HepG2 (cell line): ENCODE measurements around the gene TEX50. TPM values are rescaled to one million over a fixed set of nuclear protein-coding genes. Genes with fewer than 3 reads are reported as not detected.
A peak's percentile ranks its signal among the peaks of the same experiment; 100 is the strongest.

Experiments used
- ATAC-seq: fragments of 200-7000 bp; cut with Tn5 transposase; 3 replicates; pipeline ENCODE4 v1.9.1; 2020; ENCODE audit warnings: mild to moderate bottlenecking, moderate library complexity
- Bru-seq: library from RNA; stranded (reverse); fragments of 400-500 nt; gene quantifications from one replicate; lab custom pipeline; 2021; lab: Mats Ljungman, UMichigan
- BruChase-seq, 2 experiments: library from RNA; stranded (reverse); fragments of 400-500 nt; gene quantifications; one replicate each; lab custom pipeline; 2021; lab: Mats Ljungman, UMichigan
- BruUV-seq: library from RNA; stranded (reverse); fragments of 400-500 nt; replicated peaks from 2 replicates; lab custom pipeline; 2021; lab: Mats Ljungman, UMichigan
- CTCF ChIA-PET: fragments of 300-600 bp; formaldehyde crosslinking; extraction: SDS; loops from one replicate; lab custom pipeline; 2021; ENCODE audit warnings: low total read pairs, inconsistent platforms, low intra/inter-chr PET ratio; lab: Yijun Ruan, JAX
- POLR2A ChIA-PET: fragments of 350-600 bp; sonication (Branson Sonifier 250); formaldehyde crosslinking; loops from one replicate; lab custom pipeline; 2020; ENCODE audit warnings: antibody characterized with exemption, inconsistent platforms; lab: Yijun Ruan, JAX
- DNase-seq: peaks from one replicate; pipeline ENCODE4 v3.0.0-alpha.2; 2015; ENCODE audit warnings: low spot score
- FAIRE-seq: peaks from 3 replicates; lab custom pipeline; 2011; peaks lifted over from hg19 to GRCh38; lab: Jason Lieb, UNC
- H2AFZ ChIP-seq: one replicate; pipeline ENCODE4 v1.6.1; 2011; ENCODE audit warnings: low read length, inconsistent platforms
- H3K27ac ChIP-seq: fragments of 300-600 bp; 3 replicates; pipeline ENCODE4 v1.8.0; 2011; ENCODE audit warnings: mixed run types, mild to moderate bottlenecking, mixed read lengths, low read length, inconsistent platforms; ENCODE audit not compliant: insufficient read depth; ENCODE audit errors: extremely low read length
- H3K27me3 ChIP-seq, 2 experiments: fragments of 200-600 bp in 1 of 2; 2 replicates in 1 of 2; 3 replicates in 1 of 2; pipeline versions ENCODE4 v1.6.0 to v1.8.0; 2011; ENCODE audit warnings: low read length in 2 of 2, mild to moderate bottlenecking in 2 of 2, moderate library complexity in 2 of 2, inconsistent platforms in 1 of 2; ENCODE audit not compliant: insufficient read depth in 2 of 2, control insufficient read depth in 1 of 2
- H3K36me3 ChIP-seq, 2 experiments: fragments of 200-600 bp in 1 of 2; replicated peaks in 1 of 2; 2 replicates in 1 of 2; 3 replicates in 1 of 2; pipeline versions ENCODE4 v1.5.1 to v1.8.0; 2011; ENCODE audit warnings: low read length in 2 of 2, inconsistent platforms in 1 of 2; ENCODE audit not compliant: insufficient read depth in 2 of 2, control insufficient read depth in 1 of 2
- H3K4me1 ChIP-seq: 2 replicates; pipeline ENCODE4 v1.5.1; 2012; ENCODE audit warnings: low read length, inconsistent platforms; ENCODE audit not compliant: insufficient read depth
- H3K4me2 ChIP-seq: 2 replicates; pipeline ENCODE4 v1.6.0; 2011; ENCODE audit warnings: low read depth, low read length, inconsistent platforms
- H3K4me3 ChIP-seq, 3 experiments: fragments of 200-600 bp in 1 of 3; sonication (generic), shearing (Covaris generic) in 1 of 3; replicated peaks in 1 of 3; 2 replicates each; pipeline ENCODE4 v1.5.1; 2011 to 2016; ENCODE audit warnings: low read length in 3 of 3, inconsistent platforms in 2 of 3, low read depth in 2 of 3, mild to moderate bottlenecking in 2 of 3, control low read depth in 1 of 3, mixed read lengths in 1 of 3; ENCODE audit not compliant: insufficient read depth in 1 of 3
- H3K79me2 ChIP-seq: one replicate; pipeline ENCODE4 v1.6.1; 2011; ENCODE audit warnings: low read length, inconsistent platforms; ENCODE audit not compliant: insufficient read depth
- H3K9ac ChIP-seq: 2 replicates; pipeline ENCODE4 v1.6.0; 2011; ENCODE audit warnings: mild to moderate bottlenecking, low read depth, low read length, inconsistent platforms; ENCODE audit not compliant: insufficient read depth
- H3K9me3 ChIP-seq: 2 replicates; pipeline ENCODE4 v1.5.1; 2012; ENCODE audit warnings: mild to moderate bottlenecking, low read length
- H4K20me1 ChIP-seq: 2 replicates; pipeline ENCODE4 v1.6.0; 2011; ENCODE audit warnings: inconsistent platforms, mild to moderate bottlenecking, low read length, moderate library complexity; ENCODE audit not compliant: insufficient read depth
- ATF7 ChIP-seq, 2 experiments: fragments of 450-650 bp in 1 of 2; sonication (generic) in 1 of 2; formaldehyde crosslinking in 1 of 2; IDR thresholded peaks; 2 replicates each; pipeline versions ENCODE4 v1.4.0 to v1.6.1; 2016 to 2020; ENCODE audit warnings: antibody characterized with exemption in 1 of 2, mild to moderate bottlenecking in 1 of 2, missing genetic modification reagents in 1 of 2
- CREB1 ChIP-seq, 2 experiments: fragments of 450-650 bp in 1 of 2; IDR thresholded peaks; 2 replicates each; pipeline ENCODE4 v1.6.1; 2016 to 2017; ENCODE audit warnings: control low read depth in 1 of 2, mild to moderate bottlenecking in 1 of 2, missing compliant biosample characterization in 1 of 2, missing genetic modification characterization in 1 of 2
- MAFK ChIP-seq, 2 experiments: IDR thresholded peaks in 1 of 2; conservative IDR thresholded peaks in 1 of 2; 2 replicates each; pipeline ENCODE4 v1.6.1; 2011; ENCODE audit warnings: improper control_type of control experiment in 2 of 2, low read length in 2 of 2
- MTF2 ChIP-seq: sonication (generic); formaldehyde crosslinking; IDR thresholded peaks from 2 replicates; pipeline ENCODE4 v1.5.0; 2020; ENCODE audit warnings: missing genetic modification reagents, borderline replicate concordance
- SIN3B ChIP-seq: fragments of 150-350 bp; IDR thresholded peaks from 2 replicates; pipeline ENCODE4 v1.6.1; 2014; ENCODE audit warnings: low read length
- WGBS: methylation state at CpG from one replicate; pipeline ENCODE4 v1.1.6; 2017; ENCODE audit warnings: low lambda C conversion rate; 5-methylcytosine and 5-hydroxymethylcytosine counted together
- in situ Hi-C: cut with HindIII; loops from 2 replicates; pipeline ENCODE4 v1.10.0; 2017; ENCODE audit warnings: low pct_unique_long_range_greater_than_20kb; ENCODE audit not compliant: extremely low pct_ligation_motif_present
- intact Hi-C: fragments of 100-400 bp; cut with micrococcal nuclease; formaldehyde crosslinking; loops from one replicate; pipeline ENCODE4 v1.10.0; 2022; ENCODE audit not compliant: unreplicated experiment
- long read RNA-seq, 2 experiments: library from RNA in 1 of 2; library from polyadenylated mRNA in 1 of 2; stranded (forward) in 1 of 2; unstranded in 1 of 2; transcript quantifications; one replicate each; pipeline ENCODE4 v2.0.0, GENCODE V29; 2019 to 2022
- polyA minus RNA-seq, 3 experiments: library from RNA; depleted of rRNA, polyadenylated mRNA; stranded (reverse); fragments of >200 nt; gene quantifications; 2 replicates each; pipeline ENCODE4 v1.2.3, GENCODE V29; 2011; ENCODE audit warnings: low replicate concordance in 1 of 3
- polyA plus RNA-seq, 8 experiments: library from polyadenylated mRNA; depleted of rRNA in 3 of 8; stranded (reverse) in 7 of 8; unstranded in 1 of 8; fragments of >200 nt; fragmentation: Illumina TruSeq in 4 of 8; extraction: Trizol in 4 of 8; gene quantifications; 2 replicates each; pipeline versions ENCODE4 v1.2.1 to v1.2.3, GENCODE V29; 2011 to 2016; ENCODE audit warnings: low read depth in 4 of 8, missing spikeins in 1 of 8, mixed read lengths in 1 of 8; ENCODE audit not compliant: insufficient read depth in 1 of 8
- total RNA-seq, 5 experiments: library from RNA; depleted of rRNA; stranded (reverse); fragments of >200 nt; fragmentation: Illumina TruSeq; extraction: Trizol; gene quantifications; 2 replicates each; pipeline ENCODE4 v1.2.3, GENCODE V29; 2016; ENCODE audit warnings: low read depth in 1 of 5
- TF ChIP-seq, protein P1 (sequence below): sonication (generic); formaldehyde crosslinking; IDR thresholded peaks from 2 replicates; pipeline ENCODE4 v1.5.1; 2020; ENCODE audit warnings: missing genetic modification reagents, mild to moderate bottlenecking, borderline replicate concordance

TEX50 gene, protein sequence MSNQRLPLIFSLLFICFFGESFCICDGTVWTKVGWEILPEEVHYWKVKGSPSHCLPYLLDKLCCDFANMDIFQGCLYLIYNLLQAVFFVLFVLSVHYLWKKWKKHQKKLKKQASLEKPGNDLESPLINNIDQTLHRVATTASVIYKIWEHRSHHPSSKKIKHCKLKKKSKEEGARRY
- total RNA-seq (2016; rRNA removed; fragmentation: Illumina TruSeq; extraction: Trizol) = not detected in 2 replicates
- not detected in 2 replicates for total RNA-seq (2016; cell fraction: cytosol; rRNA removed; fragmentation: Illumina TruSeq; extraction: Trizol; ENCODE audit: low read depth)
- not detected in 2 replicates for total RNA-seq (2016; cell fraction: insoluble cytoplasmic fraction; rRNA removed; fragmentation: Illumina TruSeq; extraction: Trizol)
- total RNA-seq (2016; cell fraction: membrane; rRNA removed; fragmentation: Illumina TruSeq; extraction: Trizol) = not detected in 2 replicates
- total RNA-seq (2016; cell fraction: nucleus; rRNA removed; fragmentation: Illumina TruSeq; extraction: Trizol) = not detected in 2 replicates
- polyA plus RNA-seq (2011; rRNA removed) = not detected in 2 replicates
- not detected in 2 replicates for polyA plus RNA-seq (2011; cell fraction: cytosol; rRNA removed)
- polyA plus RNA-seq (2011; cell fraction: nucleus; rRNA removed) = not detected in 2 replicates
- not detected in 2 replicates for polyA plus RNA-seq (2012)
- not detected in 2 replicates for polyA plus RNA-seq (2016; cell fraction: cytosol; fragmentation: Illumina TruSeq; extraction: Trizol; ENCODE audit: low read depth)
- not detected in 2 replicates for polyA plus RNA-seq (2016; cell fraction: insoluble cytoplasmic fraction; fragmentation: Illumina TruSeq; extraction: Trizol; ENCODE audit: low read depth)
- not detected in 2 replicates for polyA plus RNA-seq (2016; cell fraction: membrane; fragmentation: Illumina TruSeq; extraction: Trizol; ENCODE audit: low read depth)
- not detected in 2 replicates for polyA plus RNA-seq (2016; cell fraction: nucleus; fragmentation: Illumina TruSeq; extraction: Trizol; ENCODE audit: insufficient read depth, low read depth)
- not detected in 2 replicates for polyA minus RNA-seq (2011; rRNA and poly(A)+ RNA removed; ENCODE audit: low replicate concordance)
- polyA minus RNA-seq (2011; cell fraction: cytosol; rRNA and poly(A)+ RNA removed) = not detected in 2 replicates
- polyA minus RNA-seq (2011; cell fraction: nucleus; rRNA and poly(A)+ RNA removed) = not detected in 2 replicates
- Bru-seq, nascent RNA = not detected
- BruChase-seq, experiment 1, labeled RNA remaining after a 6-hour chase = not detected
- not detected for BruChase-seq, experiment 2, labeled RNA remaining after a 2-hour chase
- long read RNA-seq, experiment 1 = 0 reads
- long read RNA-seq, experiment 2 = 0 reads

DNA sequence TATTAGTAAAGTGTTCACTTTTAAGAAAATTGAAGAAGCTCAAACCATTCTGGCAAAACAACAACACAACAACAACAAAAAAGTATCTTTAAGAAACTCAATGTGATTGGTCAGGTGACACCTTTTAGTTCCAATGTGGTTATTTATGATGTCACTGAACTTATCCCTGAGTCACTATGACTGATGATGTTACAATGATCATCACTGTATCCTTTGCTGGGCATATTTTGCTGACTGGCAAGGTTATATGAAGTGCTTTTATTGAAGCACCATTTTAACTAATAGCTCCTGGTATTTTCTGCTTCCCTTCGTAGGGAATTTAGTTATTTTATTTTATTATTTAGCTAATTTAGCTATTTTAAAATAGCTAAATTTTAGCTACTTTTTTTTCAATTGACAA, at the start of gene TEX50:
Gene TEX50 (plus strand): TSS at position 223 of the 400 bp plus-strand sequence. CDS start 184 bp downstream, outside the sequence.
- H4K20me1 ChIP-seq = no peaks in the 10 kb centered on the region
- H3K79me2 ChIP-seq = no peaks in the 10 kb centered on the region
- in situ Hi-C loops = no loop called here
- DNase-seq (no peak), FAIRE-seq (no peak), ATAC-seq (no peak)
- intact Hi-C loops = no loop called here
- CTCF ChIA-PET = no interaction called here
- H3K4me1 ChIP-seq = peaks cover 13% of the 10 kb centered on the region; the same call in 1 of the 2 replicates
- no peak within 1 kb of the TSS for H2AFZ ChIP-seq
- H3K27me3 ChIP-seq = no peaks in the 10 kb centered on the region
- POLR2A ChIA-PET = no interaction called here
- H3K4me3 ChIP-seq = no peak within 1 kb of the TSS
- no peaks in the 10 kb centered on the region for H3K36me3 ChIP-seq
- BruUV-seq = no TSS peak
- no peak within 1 kb of the TSS for H3K27ac ChIP-seq
- 0% methylated on average over 1 of the region's 1 CpG for WGBS
- H3K4me2 ChIP-seq = no peak within 1 kb of the TSS
- H3K9me3 ChIP-seq = peaks cover 9% of the 10 kb centered on the region; the same call in 1 of the 2 replicates
- H3K9ac ChIP-seq = no peak within 1 kb of the TSS
- TF ChIP-seq ATF7 (IDR thresholded peaks at IDR 0.05) (0 out of 2 replicates have a peak, but pooled peaks have one; percentile 5), ATF7 (CRISPR knock-in tag; IDR thresholded peaks at IDR 0.05) (no peak), MTF2 (CRISPR knock-in tag) (no peak), MAFK (conservative IDR thresholded peaks at IDR 0.05 in 1 of 2, IDR thresholded peaks at IDR 0.05 in 1 of 2; ENCODE audit: low read length in 2 of 2) (peak in 1 of 2 experiments; percentile 45; a peak in 2 of 4 replicates), SIN3B (no peak), CREB1 (IDR thresholded peaks at IDR 0.05) (peak; percentile 62; the same call in 1 of the 2 replicates), CREB1 (CRISPR knock-in tag; IDR thresholded peaks at IDR 0.05) (no peak)
- TF ChIP-seq, protein P1, sequence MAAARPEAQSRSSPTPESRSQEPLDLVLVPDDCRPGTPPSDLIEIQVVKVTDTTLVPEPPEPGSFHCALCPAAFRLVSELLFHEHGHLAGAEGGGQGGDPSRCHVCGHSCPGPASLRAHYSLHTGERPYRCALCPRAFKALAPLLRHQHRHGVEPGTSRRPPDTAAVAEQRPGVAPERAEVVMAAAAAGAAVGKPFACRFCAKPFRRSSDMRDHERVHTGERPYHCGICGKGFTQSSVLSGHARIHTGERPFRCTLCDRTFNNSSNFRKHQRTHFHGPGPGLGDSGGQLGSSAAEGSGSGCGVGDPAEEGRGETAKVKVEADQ (CRISPR knock-in tag) = no peak
